ENCODE data around the gene SLC39A7. TPM values are rescaled to one million over a fixed set of nuclear protein-coding genes. Genes with fewer than 3 reads are reported as not detected.

SLC39A7 gene
- total and polyA plus RNA-seq, 2 of the 13 experiments (the other 11 are each of a cell fraction or from before 2014, with no cell fraction given), result 142 to 229 TPM

DNA sequence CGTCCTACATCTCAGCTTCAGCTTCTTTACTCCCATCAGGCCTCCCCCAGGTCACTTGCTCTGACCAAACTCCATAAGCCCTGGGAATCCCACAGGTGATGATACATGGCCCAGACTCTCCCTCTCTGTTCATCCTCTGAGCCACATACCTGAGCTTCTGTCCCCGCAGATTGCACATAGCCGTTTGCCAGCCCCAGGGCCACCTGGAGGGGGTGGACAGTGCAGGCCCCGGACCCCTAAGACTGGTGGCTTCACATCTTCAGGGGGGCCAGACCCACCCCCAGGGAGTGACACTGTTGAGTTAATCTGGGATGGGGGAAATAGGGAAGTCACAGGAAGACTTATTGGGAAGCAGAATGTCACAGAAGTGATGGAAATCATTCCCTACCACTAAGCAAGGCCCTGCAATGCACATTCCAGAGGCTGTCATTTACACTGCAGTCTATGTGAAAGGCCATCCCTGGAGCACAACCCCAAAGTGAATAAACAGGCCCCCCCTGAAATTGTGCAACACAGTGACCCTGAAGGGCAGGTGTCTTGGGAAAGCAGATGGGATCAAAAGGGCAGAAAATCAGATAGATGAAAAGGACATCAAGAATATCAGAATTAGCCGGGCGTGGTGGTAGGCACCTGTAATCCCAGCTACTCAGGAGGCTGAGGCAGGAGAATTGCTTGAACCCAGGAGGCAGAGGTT lies 2.4 kb upstream of the SLC39A7 start (continued):
- TF ChIP-seq, protein P1, sequence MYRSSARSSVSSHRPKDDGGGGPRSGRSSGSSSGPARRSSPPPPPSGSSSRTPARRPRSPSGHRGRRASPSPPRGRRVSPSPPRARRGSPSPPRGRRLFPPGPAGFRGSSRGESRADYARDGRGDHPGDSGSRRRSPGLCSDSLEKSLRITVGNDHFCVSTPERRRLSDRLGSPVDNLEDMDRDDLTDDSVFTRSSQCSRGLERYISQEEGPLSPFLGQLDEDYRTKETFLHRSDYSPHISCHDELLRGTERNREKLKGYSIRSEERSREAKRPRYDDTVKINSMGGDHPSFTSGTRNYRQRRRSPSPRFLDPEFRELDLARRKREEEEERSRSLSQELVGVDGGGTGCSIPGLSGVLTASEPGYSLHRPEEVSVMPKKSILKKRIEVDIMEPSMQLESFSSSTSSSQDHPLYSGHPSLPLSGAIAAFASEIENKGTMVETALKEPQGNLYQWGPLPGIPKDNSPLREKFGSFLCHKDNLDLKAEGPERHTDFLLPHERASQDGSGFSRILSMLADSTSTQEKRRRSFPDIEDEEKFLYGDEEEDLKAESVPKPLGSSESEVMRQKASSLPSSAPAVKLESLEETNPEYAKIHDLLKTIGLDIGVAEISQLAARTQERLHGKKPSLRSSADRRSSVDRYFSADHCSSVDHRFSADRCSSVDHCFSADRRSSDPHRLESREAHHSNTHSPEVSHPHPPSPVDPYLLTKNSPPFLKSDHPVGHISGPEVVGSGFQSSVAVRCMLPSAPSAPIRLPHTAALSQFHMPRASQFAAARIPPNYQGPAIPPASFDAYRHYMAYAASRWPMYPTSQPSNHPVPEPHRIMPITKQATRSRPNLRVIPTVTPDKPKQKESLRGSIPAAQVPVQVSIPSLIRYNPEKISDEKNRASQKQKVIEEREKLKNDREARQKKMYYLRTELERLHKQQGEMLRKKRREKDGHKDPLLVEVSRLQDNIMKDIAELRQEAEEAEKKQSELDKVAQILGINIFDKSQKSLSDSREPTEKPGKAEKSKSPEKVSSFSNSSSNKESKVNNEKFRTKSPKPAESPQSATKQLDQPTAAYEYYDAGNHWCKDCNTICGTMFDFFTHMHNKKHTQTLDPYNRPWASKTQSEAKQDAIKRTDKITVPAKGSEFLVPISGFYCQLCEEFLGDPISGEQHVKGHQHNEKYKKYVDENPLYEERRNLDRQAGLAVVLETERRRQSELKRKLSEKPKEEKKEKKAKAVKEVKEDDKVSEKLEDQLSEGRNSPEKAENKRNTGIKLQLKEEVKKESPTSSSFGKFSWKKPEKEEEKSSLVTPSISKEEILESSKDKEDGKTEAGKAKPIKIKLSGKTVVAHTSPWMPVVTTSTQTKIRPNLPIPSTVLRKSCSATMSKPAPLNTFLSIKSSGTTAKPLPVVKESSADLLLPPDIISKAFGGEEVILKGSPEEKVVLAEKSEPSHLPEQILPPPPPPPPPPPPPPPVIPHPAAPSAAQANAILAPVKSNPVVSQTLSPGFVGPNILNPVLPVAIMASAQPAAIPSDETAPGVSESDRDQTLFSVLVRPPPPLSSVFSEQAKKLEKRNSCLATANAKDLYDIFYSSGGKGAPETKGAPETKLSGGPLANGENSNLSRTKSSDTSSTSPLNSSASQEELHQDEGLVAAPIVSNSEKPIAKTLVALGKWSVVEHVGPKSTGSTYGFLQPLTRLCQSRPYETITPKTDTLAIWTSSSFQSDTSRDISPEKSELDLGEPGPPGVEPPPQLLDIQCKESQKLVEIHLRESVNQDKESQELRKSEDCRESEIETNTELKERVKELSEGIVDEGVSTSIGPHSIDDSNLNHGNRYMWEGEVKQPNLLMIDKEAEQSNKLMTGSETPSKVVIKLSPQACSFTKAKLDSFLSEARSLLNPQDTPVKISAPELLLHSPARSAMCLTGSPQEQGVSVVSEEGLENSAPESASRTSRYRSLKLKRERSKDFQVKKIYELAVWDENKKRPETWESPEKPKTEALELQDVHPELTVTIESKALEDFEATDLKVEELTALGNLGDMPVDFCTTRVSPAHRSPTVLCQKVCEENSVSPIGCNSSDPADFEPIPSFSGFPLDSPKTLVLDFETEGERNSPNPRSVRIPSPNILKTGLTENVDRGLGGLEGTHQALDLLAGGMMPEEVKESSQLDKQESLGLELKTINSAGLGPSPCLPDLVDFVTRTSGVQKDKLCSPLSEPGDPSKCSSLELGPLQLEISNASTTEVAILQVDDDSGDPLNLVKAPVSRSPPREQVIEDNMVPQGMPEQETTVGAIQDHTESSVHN (CRISPR knock-in tag; IDR thresholded peaks at IDR 0.05), result peak; percentile 94
- peak; percentile 81 for TF ChIP-seq FOSL2 (CRISPR knock-in tag; IDR thresholded peaks at IDR 0.05)
- no peak for TF ChIP-seq CSRNP1 (CRISPR knock-in tag; IDR thresholded peaks at IDR 0.05)
- no peak for TF ChIP-seq ZNF143 (CRISPR knock-in tag; IDR thresholded peaks at IDR 0.05)
- peak; percentile 70; the same call in 1 of the 2 replicates for TF ChIP-seq ZFP37 (CRISPR knock-in tag; IDR thresholded peaks at IDR 0.05; ENCODE audit: borderline replicate concordance)
- no peak for TF ChIP-seq ZNF253 (CRISPR knock-in tag; IDR thresholded peaks at IDR 0.05; ENCODE audit: borderline replicate concordance)
- TF ChIP-seq JUNB (CRISPR knock-in tag; IDR thresholded peaks at IDR 0.05; ENCODE audit: borderline replicate concordance), result 0 out of 2 replicates have a peak, but pooled peaks have one; percentile 4
- TF ChIP-seq KLF11 (CRISPR knock-in tag; IDR thresholded peaks at IDR 0.05), result peak; percentile 95; the same call in 1 of the 2 replicates
- TF ChIP-seq, protein P2, sequence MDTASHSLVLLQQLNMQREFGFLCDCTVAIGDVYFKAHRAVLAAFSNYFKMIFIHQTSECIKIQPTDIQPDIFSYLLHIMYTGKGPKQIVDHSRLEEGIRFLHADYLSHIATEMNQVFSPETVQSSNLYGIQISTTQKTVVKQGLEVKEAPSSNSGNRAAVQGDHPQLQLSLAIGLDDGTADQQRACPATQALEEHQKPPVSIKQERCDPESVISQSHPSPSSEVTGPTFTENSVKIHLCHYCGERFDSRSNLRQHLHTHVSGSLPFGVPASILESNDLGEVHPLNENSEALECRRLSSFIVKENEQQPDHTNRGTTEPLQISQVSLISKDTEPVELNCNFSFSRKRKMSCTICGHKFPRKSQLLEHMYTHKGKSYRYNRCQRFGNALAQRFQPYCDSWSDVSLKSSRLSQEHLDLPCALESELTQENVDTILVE (CRISPR knock-in tag; IDR thresholded peaks at IDR 0.05), result peak; percentile 99
- TF ChIP-seq XBP1 (CRISPR knock-in tag; IDR thresholded peaks at IDR 0.05), result no peak
- TF ChIP-seq NR2F6 (IDR thresholded peaks at IDR 0.05), result peak; percentile 99
- TF ChIP-seq NR2F6 (CRISPR knock-in tag; IDR thresholded peaks at IDR 0.05), result peak; percentile 100
- peak; percentile 84 for TF ChIP-seq HNF4G (IDR thresholded peaks at IDR 0.05; ENCODE audit: borderline replicate concordance, low read depth, low read length)
- TF ChIP-seq HNF4G (CRISPR knock-in tag; IDR thresholded peaks at IDR 0.05; ENCODE audit: borderline replicate concordance, low read depth), result peak; percentile 87
- TF ChIP-seq ESRRA (CRISPR knock-in tag; IDR thresholded peaks at IDR 0.05; ENCODE audit: low read depth), result peak; percentile 93
- peak; percentile 91 for TF ChIP-seq SKIL (CRISPR knock-in tag; IDR thresholded peaks at IDR 0.05; ENCODE audit: borderline replicate concordance)
- TF ChIP-seq HOXD1 (CRISPR knock-in tag; IDR thresholded peaks at IDR 0.05), result peak; percentile 89
